K562 (cell line): ENCODE measurements around the gene ADGRB3. TPM values are rescaled to one million over a fixed set of nuclear protein-coding genes. Genes with fewer than 3 reads are reported as not detected.
A peak's percentile ranks its signal among the peaks of the same experiment; 100 is the strongest.

Source experiments
- ATAC-seq: fragments of 200-7000 bp; cut with Tn5 transposase; 3 replicates; pipeline ENCODE4 v1.9.1; 2020; ENCODE audit warnings: moderate library complexity
- BruUV-seq: library from RNA; stranded (reverse); fragments of 400-500 nt; replicated peaks from 2 replicates; lab custom pipeline; 2021; lab: Mats Ljungman, UMichigan
- CTCF ChIA-PET: fragments of 300-600 bp; formaldehyde crosslinking; extraction: SDS; loops from one replicate; lab custom pipeline; 2021; ENCODE audit warnings: low intra/inter-chr PET ratio; lab: Yijun Ruan, JAX
- POLR2A ChIA-PET: fragments of 300-600, 350-650 bp; sonication (Branson Sonifier 250); formaldehyde crosslinking; extraction: SDS; loops from one replicate; lab custom pipeline; 2021; ENCODE audit warnings: antibody characterized with exemption, inconsistent platforms; lab: Yijun Ruan, JAX
- DNase-seq, 4 experiments: peaks; one replicate each; pipeline versions ENCODE4 v3.0.0 to v3.0.0-alpha.2; 2011 to 2018; ENCODE audit warnings: low spot score in 3 of 4, mixed read lengths in 3 of 4; ENCODE audit errors: extremely low read depth in 1 of 4
- FAIRE-seq: peaks from 2 replicates; lab custom pipeline; 2011; peaks lifted over from hg19 to GRCh38; lab: Jason Lieb, UNC
- H2AFZ ChIP-seq: 2 replicates; pipeline ENCODE4 v1.6.0; 2011; ENCODE audit warnings: low read depth, low read length, control low read depth, inconsistent platforms
- H3K27ac ChIP-seq: fragments of 200-600 bp; 3 replicates; pipeline ENCODE4 v1.8.0; 2011; ENCODE audit warnings: low read depth, mild to moderate bottlenecking, control low read depth, inconsistent platforms, low read length, moderate library complexity, mixed read lengths; ENCODE audit errors: extremely low read depth
- H3K27me3 ChIP-seq, 2 experiments: fragments of 300-600 bp in 1 of 2; 2 replicates in 1 of 2; 3 replicates in 1 of 2; pipeline versions ENCODE4 v1.6.0 to v1.8.0; 2011; ENCODE audit warnings: inconsistent platforms in 2 of 2, low read length in 2 of 2, mild to moderate bottlenecking in 1 of 2, mixed read lengths in 1 of 2, moderate library complexity in 1 of 2; ENCODE audit not compliant: control insufficient read depth in 2 of 2, insufficient read depth in 2 of 2
- H3K36me3 ChIP-seq: fragments of 300-600 bp; 3 replicates; pipeline ENCODE4 v1.8.0; 2011; ENCODE audit warnings: mild to moderate bottlenecking, low read length, inconsistent platforms; ENCODE audit not compliant: control insufficient read depth, insufficient read depth
- H3K4me1 ChIP-seq, 2 experiments: fragments of 200-600 bp in 1 of 2; replicated peaks in 1 of 2; 2 replicates in 1 of 2; 3 replicates in 1 of 2; pipeline versions ENCODE4 v1.5.1 to v1.8.0; 2011; ENCODE audit warnings: inconsistent platforms in 2 of 2, low read length in 2 of 2, mild to moderate bottlenecking in 1 of 2, mixed read lengths in 1 of 2, moderate library complexity in 1 of 2; ENCODE audit not compliant: control insufficient read depth in 2 of 2, insufficient read depth in 2 of 2
- H3K4me2 ChIP-seq: 2 replicates; pipeline ENCODE4 v1.6.1; 2011; ENCODE audit warnings: low read length, control low read depth, inconsistent platforms, mixed read lengths; ENCODE audit not compliant: insufficient read depth
- H3K4me3 ChIP-seq: fragments of 200-600 bp; sonication (generic), shearing (Covaris generic); 2 replicates; pipeline ENCODE4 v1.5.1; 2016; ENCODE audit warnings: control low read depth, inconsistent platforms
- H3K79me2 ChIP-seq: fragments of 200-600 bp; 3 replicates; pipeline ENCODE4 v1.8.0; 2011; ENCODE audit warnings: low read length, inconsistent platforms; ENCODE audit not compliant: control insufficient read depth, insufficient read depth
- H3K9ac ChIP-seq, 2 experiments: 2 replicates each; pipeline versions ENCODE4 v1.6.0 to v1.6.1; 2011; ENCODE audit warnings: low read depth in 2 of 2, low read length in 2 of 2, control low read depth in 1 of 2, inconsistent platforms in 1 of 2, mild to moderate bottlenecking in 1 of 2, mixed read lengths in 1 of 2; ENCODE audit not compliant: insufficient read depth in 1 of 2
- H3K9me1 ChIP-seq: one replicate; pipeline ENCODE4 v1.6.0; 2011; ENCODE audit warnings: inconsistent platforms, mild to moderate bottlenecking, low read length, moderate library complexity; ENCODE audit not compliant: control insufficient read depth, insufficient read depth
- H3K9me3 ChIP-seq: replicated peaks from 2 replicates; pipeline ENCODE4 v1.5.1; 2011; ENCODE audit warnings: low read depth, low read length, inconsistent platforms; ENCODE audit not compliant: control insufficient read depth, insufficient read depth
- H4K20me1 ChIP-seq: replicated peaks from 2 replicates; pipeline ENCODE4 v1.6.1; 2011; ENCODE audit warnings: low read length, inconsistent platforms, mixed read lengths; ENCODE audit not compliant: control insufficient read depth, insufficient read depth
- CC2D1A ChIP-seq: fragments of 450-650 bp; IDR thresholded peaks from 2 replicates; pipeline ENCODE4 v1.6.1; 2017; ENCODE audit warnings: mild to moderate bottlenecking
- CHD1 ChIP-seq: fragments of 200-600 bp; sonication (generic); IDR thresholded peaks from one replicate; pipeline ENCODE4 v1.6.1; 2012; ENCODE audit warnings: mild to moderate bottlenecking, moderate library complexity, low read length, inconsistent platforms
- ID3 ChIP-seq, 2 experiments: fragments of 250-450 bp in 1 of 2; fragments of 450-650 bp in 1 of 2; sonication (Bioruptor Pico) in 1 of 2; IDR thresholded peaks; 2 replicates each; pipeline versions ENCODE4 v1.6.1 to v1.8.0; 2016 to 2021; ENCODE audit warnings: mild to moderate bottlenecking in 2 of 2, moderate library complexity in 2 of 2, missing compliant biosample characterization in 1 of 2, missing genetic modification characterization in 1 of 2
- IFI16 ChIP-seq: fragments of 250-450 bp; sonication (Bioruptor Pico); IDR thresholded peaks from 2 replicates; pipeline ENCODE4 v2.1.2; 2022; ENCODE audit warnings: mild to moderate bottlenecking, inconsistent platforms
- SMARCE1 ChIP-seq: fragments of 450-650 bp; IDR thresholded peaks from 2 replicates; pipeline ENCODE4 v1.7.1; 2016; ENCODE audit warnings: mild to moderate bottlenecking
- SRF ChIP-seq, 2 experiments: fragments of 250-450, 450-650 bp in 1 of 2; sonication (Bioruptor Pico) in 1 of 2; sonication (generic) in 1 of 2; formaldehyde crosslinking; IDR thresholded peaks; 2 replicates each; pipeline versions ENCODE4 v1.5.0 to v1.5.1; 2020 to 2022; ENCODE audit warnings: mild to moderate bottlenecking in 1 of 2, missing genetic modification reagents in 1 of 2
- ZEB2 ChIP-seq: fragments of 450-650 bp; IDR thresholded peaks from 2 replicates; pipeline ENCODE4 v1.6.1; 2016
- ZNF584 ChIP-seq: fragments of 200-800 bp; sonication (Bioruptor generic); IDR thresholded peaks from 2 replicates; pipeline ENCODE4 v1.6.1; 2016; ENCODE audit warnings: low read depth, mild to moderate bottlenecking, missing genetic modification characterization, missing compliant biosample characterization
- WGBS: fragments of 100-300 bp; shearing (Covaris generic); methylation state at CpG from one replicate; pipeline ENCODE4 v1.1.6; 2016; ENCODE audit warnings: low coverage, mixed read lengths; ENCODE audit not compliant: insufficient coverage; ENCODE audit errors: missing lambda C conversion rate; 5-methylcytosine and 5-hydroxymethylcytosine counted together
- in situ Hi-C: fragments of 300-500 bp; cut with MboI; formaldehyde crosslinking; loops from 4 replicates; pipeline ENCODE4 v1.15.0; 2018; ENCODE audit warnings: inconsistent platforms, mixed read lengths
- intact Hi-C: fragments of 100-400 bp; cut with micrococcal nuclease; formaldehyde crosslinking; loops from 2 replicates; pipeline ENCODE4 v1.14.2; 2022
- polyA plus RNA-seq, 8 experiments: library from polyadenylated mRNA; depleted of rRNA in 4 of 8; stranded (reverse) in 5 of 8; unstranded in 3 of 8; fragments of >200 nt; fragmentation: Nextera tagmentation in 2 of 8; fragmentation: Illumina TruSeq in 1 of 8; extraction: Ambion mirVana in 2 of 8; extraction: Trizol in 1 of 8; gene quantifications; 2 replicates each; pipeline versions ENCODE4 v1.2.1 to v1.2.3, GENCODE V29; 2011 to 2014; ENCODE audit warnings: inconsistent platforms in 1 of 8, missing spikeins in 1 of 8
- total RNA-seq, 7 experiments: library from RNA; depleted of rRNA in 6 of 7; stranded (reverse); fragments of >200 nt in 6 of 7; fragmentation: Illumina TruSeq in 2 of 7; extraction: Trizol in 2 of 7; gene quantifications; 2 replicates each; pipeline versions ENCODE4 v1.2.1 to v1.2.3, GENCODE V29; 2011 to 2021; ENCODE audit warnings: low replicate concordance in 1 of 7
- TF ChIP-seq, protein P1 (sequence below): fragments of 250-450 bp; sonication (Bioruptor Pico); IDR thresholded peaks from 2 replicates; pipeline ENCODE4 v1.5.1; 2021; ENCODE audit warnings: mild to moderate bottlenecking
- TF ChIP-seq, protein P2 (sequence below): fragments of 450-650 bp; IDR thresholded peaks from 2 replicates; pipeline ENCODE4 v1.6.1; 2018; ENCODE audit not compliant: partially characterized antibody

Gene ADGRB3
- total and polyA plus RNA-seq, 9 of the 15 experiments (the other 6 are each of a cell fraction or from before 2014, with no cell fraction given): 0.90 to 7.8 (median 2.4) TPM

GRCh38 chr6:68633281-68633971 lies 1.7 kb upstream of the ADGRB3 start (continued):
- TF ChIP-seq, protein P1, sequence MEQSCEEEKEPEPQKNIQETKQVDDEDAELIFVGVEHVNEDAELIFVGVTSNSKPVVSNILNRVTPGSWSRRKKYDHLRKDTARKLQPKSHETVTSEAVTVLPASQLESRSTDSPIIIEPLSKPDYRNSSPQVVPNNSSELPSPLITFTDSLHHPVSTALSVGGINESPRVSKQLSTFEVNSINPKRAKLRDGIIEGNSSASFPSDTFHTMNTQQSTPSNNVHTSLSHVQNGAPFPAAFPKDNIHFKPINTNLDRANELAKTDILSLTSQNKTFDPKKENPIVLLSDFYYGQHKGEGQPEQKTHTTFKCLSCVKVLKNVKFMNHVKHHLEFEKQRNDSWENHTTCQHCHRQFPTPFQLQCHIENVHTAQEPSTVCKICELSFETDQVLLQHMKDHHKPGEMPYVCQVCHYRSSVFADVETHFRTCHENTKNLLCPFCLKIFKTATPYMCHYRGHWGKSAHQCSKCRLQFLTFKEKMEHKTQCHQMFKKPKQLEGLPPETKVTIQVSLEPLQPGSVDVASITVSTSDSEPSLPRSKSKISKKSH: no peak
- no peak for TF ChIP-seq ZNF584 (CRISPR knock-in tag)
- no peak for TF ChIP-seq ZEB2

GRCh38 chr6:68633972-68634725 lies 933 bp upstream of the ADGRB3 start:
- no peaks in the 10 kb centered on the region for H3K9me3 ChIP-seq
- in situ Hi-C loops (loop anchor here (5.0 to 25.0 kb wide), 4 partner anchors 57 to 1709 kb away; no protein-coding TSS in a partner anchor), intact Hi-C loops (no loop called here)
- ATAC-seq (no peak), FAIRE-seq (no peak), DNase-seq (no peak)
- H3K4me3 ChIP-seq: peak overlapping the region; percentile 81
- H3K27ac ChIP-seq: peak overlapping the region; percentile 62; the same call in 2 of the 3 replicates
- H3K4me2 ChIP-seq: peak overlapping the region; percentile 88
- TF ChIP-seq, protein P2, sequence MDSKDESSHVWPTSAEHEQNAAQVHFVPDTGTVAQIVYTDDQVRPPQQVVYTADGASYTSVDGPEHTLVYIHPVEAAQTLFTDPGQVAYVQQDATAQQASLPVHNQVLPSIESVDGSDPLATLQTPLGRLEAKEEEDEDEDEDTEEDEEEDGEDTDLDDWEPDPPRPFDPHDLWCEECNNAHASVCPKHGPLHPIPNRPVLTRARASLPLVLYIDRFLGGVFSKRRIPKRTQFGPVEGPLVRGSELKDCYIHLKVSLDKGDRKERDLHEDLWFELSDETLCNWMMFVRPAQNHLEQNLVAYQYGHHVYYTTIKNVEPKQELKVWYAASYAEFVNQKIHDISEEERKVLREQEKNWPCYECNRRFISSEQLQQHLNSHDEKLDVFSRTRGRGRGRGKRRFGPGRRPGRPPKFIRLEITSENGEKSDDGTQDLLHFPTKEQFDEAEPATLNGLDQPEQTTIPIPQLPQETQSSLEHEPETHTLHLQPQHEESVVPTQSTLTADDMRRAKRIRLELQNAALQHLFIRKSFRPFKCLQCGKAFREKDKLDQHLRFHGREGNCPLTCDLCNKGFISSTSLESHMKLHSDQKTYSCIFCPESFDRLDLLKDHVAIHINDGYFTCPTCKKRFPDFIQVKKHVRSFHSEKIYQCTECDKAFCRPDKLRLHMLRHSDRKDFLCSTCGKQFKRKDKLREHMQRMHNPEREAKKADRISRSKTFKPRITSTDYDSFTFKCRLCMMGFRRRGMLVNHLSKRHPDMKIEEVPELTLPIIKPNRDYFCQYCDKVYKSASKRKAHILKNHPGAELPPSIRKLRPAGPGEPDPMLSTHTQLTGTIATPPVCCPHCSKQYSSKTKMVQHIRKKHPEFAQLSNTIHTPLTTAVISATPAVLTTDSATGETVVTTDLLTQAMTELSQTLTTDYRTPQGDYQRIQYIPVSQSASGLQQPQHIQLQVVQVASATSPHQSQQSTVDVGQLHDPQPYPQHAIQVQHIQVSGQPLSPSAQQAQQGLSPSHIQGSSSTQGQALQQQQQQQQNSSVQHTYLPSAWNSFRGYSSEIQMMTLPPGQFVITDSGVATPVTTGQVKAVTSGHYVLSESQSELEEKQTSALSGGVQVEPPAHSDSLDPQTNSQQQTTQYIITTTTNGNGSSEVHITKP: no peak
- TF ChIP-seq IFI16: no peak
- TF ChIP-seq ID3 (CRISPR knock-in tag; IDR thresholded peaks at IDR 0.05): no peak
- 0 out of 2 replicates have a peak, but pooled peaks have one; percentile 20 for TF ChIP-seq ID3 (tag; IDR thresholded peaks at IDR 0.05)
- TF ChIP-seq SRF (CRISPR knock-in tag; IDR thresholded peaks at IDR 0.05): 0 out of 4 replicates have a peak, but pooled peaks of 1 of the 2 experiments have one; percentile 18
- peak; percentile 12 for TF ChIP-seq CHD1
- TF ChIP-seq SMARCE1: 0 out of 2 replicates have a peak, but pooled peaks have one; percentile 37
- TF ChIP-seq CC2D1A: no peak
- H3K27me3 ChIP-seq: no peaks in the 10 kb centered on the region; a peak in 1 of 5 replicates
- H4K20me1 ChIP-seq: no peaks in the 10 kb centered on the region
- BruUV-seq: TSS peak; percentile 67
- peaks cover 4 to 20% of the 10 kb centered on the region in 2 experiments; a peak in 3 of 5 replicates for H3K4me1 ChIP-seq
- peak overlapping the region; percentile 59 to 93 for H3K9ac ChIP-seq
- POLR2A ChIA-PET: interaction anchor here (0.8 to 1.3 kb wide), 4 partner anchors 11 to 288 kb away, joined by 3 to 9 read pairs (median 4); no protein-coding TSS in a partner anchor
- H3K9me1 ChIP-seq: no peaks in the 10 kb centered on the region
- 3% methylated on average over 22 of the region's 23 CpGs for WGBS
- peak overlapping the region; percentile 93 for H2AFZ ChIP-seq
- H3K79me2 ChIP-seq: peaks cover 35% of the 10 kb centered on the region
- no peaks in the 10 kb centered on the region; the same call in 2 of the 3 replicates for H3K36me3 ChIP-seq
- CTCF ChIA-PET: interaction anchor here (0.6 to 0.8 kb wide), 4 partner anchors 65 to 161 kb away, joined by 3 read pairs; no protein-coding TSS in a partner anchor
